Uterus (tissue), 2 donors: ENCODE measurements around the gene DNAH11.

Experiments
- POLR2A ChIP-seq, 2 donors: fragments of 450-650 bp; IDR thresholded peaks; one replicate each; pipeline ENCODE4 v1.6.1; 2016; ENCODE audit warnings: antibody characterized with exemption in 2 of 2, mild to moderate bottlenecking in 1 of 2, moderate library complexity in 1 of 2
- TF ChIP-seq, protein P1 (sequence below), 4 experiments: fragments of 200-600 bp in 2 of 4; fragments of 450-650 bp in 2 of 4; sonication (generic) in 2 of 4; IDR thresholded peaks; one replicate each; pipeline ENCODE4 v1.5.1; 2016 to 2019; ENCODE audit warnings: antibody characterized with exemption in 4 of 4, mild to moderate bottlenecking in 2 of 4, moderate library complexity in 1 of 4

DNA sequence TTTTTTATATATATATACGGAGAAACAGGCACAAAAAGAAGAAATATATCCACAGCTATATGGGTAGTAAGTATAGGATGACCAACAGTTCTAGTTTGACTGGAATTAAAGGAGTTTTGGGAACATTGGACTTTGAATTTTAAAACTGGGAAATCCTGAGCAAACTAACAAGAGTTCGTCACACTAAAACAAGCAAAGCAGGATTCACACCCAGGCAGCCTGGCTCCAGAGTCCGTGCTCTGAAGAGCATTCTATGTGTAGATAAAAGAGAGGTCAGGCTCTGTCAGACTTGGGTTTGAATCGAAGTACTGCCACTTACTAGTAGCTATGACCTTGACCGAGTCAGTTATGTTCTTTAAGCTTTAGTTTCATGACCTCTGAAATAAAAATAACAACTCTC lies 191.0 kb downstream of the DNAH11 start:
- TF ChIP-seq, protein P1, sequence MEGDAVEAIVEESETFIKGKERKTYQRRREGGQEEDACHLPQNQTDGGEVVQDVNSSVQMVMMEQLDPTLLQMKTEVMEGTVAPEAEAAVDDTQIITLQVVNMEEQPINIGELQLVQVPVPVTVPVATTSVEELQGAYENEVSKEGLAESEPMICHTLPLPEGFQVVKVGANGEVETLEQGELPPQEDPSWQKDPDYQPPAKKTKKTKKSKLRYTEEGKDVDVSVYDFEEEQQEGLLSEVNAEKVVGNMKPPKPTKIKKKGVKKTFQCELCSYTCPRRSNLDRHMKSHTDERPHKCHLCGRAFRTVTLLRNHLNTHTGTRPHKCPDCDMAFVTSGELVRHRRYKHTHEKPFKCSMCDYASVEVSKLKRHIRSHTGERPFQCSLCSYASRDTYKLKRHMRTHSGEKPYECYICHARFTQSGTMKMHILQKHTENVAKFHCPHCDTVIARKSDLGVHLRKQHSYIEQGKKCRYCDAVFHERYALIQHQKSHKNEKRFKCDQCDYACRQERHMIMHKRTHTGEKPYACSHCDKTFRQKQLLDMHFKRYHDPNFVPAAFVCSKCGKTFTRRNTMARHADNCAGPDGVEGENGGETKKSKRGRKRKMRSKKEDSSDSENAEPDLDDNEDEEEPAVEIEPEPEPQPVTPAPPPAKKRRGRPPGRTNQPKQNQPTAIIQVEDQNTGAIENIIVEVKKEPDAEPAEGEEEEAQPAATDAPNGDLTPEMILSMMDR (IDR thresholded peaks at IDR 0.05), result no peak
- no peak for TF ChIP-seq POLR2A (IDR thresholded peaks at IDR 0.05)
